Forelimb muscle (tissue), 1 donor: Measurements from ENCODE around the gene BRMS1. TPM values are rescaled to one million over a fixed set of nuclear protein-coding genes. Genes with fewer than 3 reads are reported as not detected.
"Not testable (repeated sequence)": the region's sequence is repeated elsewhere in the genome, so short reads cannot be mapped to it uniquely, and the experiment has no call there.

ENCODE experiments used
- DNase-seq: peaks from one replicate; pipeline ENCODE4 v3.0.0-alpha.2; 2013; ENCODE audit warnings: low read depth
- polyA plus RNA-seq: library from polyadenylated mRNA; unstranded; fragments of 120-200 nt; gene quantifications from one replicate; pipeline ENCODE4 v1.2.1, GENCODE V29; 2013; ENCODE audit not compliant: insufficient read length

The BRMS1 gene
- polyA plus RNA-seq = 21.8 TPM

GRCh38 chr11:66344550-66345315, at the start of gene BRMS1:
Gene BRMS1, minus strand, starts transcription at chr11:66345104. Its CDS starts 2,870 bp downstream, at chr11:66342234.
- DNase-seq = peak; percentile 95

- no peak for DNase-seq
Observed at GRCh38 chr11:66393954-66394353, 49.0 kb upstream of the BRMS1 start.

DNA sequence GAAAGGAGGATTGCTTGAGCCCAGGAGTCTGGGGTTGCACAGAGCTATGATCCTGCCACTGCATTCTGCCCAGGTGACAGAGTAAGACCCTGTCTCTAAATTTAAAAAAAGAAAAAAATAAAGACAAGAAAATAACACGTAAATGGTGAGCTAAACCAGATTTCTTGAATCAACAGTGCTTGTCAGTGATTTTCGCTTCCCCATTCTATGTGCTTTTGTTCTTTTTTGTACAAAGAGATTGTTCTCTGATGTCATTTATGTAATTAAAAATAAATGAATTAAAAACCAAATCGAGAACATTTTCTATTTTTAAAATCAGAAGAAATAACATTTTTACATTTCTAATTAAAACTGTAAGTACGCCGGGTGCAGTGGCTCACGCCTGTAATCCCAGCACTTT, 46.4 kb upstream of the BRMS1 start:
- no peak for DNase-seq

DNA sequence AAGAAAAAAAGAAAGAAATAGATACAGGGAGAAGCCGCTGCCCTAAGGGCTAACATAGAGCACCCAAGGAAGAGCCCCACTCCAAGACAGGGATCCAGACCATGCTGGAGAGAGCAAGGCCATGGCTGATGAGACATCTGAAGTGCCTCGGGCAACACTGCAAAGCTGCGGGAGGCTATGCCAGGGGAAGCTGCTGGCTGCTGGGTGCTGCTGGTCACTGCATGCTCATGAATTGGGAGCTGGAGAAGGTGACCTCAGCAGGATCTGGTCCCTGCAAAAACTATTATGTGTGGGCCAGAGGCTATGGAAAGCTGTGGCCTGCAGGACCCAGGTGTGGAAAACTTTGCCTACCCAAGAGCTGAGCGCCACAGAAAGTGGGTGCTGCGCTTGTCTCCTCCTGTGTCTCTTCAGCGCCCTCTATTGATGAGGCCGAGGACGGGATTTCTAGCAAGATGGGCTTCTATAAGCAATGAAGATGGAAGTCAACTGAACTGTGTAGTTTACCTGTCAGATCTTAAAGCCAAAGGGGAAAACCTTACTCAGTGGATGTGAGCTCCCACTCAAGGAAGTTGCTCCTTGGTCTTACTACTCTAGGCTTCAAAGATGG, 44.0 kb upstream of the BRMS1 start:
- no peak for DNase-seq

DNA sequence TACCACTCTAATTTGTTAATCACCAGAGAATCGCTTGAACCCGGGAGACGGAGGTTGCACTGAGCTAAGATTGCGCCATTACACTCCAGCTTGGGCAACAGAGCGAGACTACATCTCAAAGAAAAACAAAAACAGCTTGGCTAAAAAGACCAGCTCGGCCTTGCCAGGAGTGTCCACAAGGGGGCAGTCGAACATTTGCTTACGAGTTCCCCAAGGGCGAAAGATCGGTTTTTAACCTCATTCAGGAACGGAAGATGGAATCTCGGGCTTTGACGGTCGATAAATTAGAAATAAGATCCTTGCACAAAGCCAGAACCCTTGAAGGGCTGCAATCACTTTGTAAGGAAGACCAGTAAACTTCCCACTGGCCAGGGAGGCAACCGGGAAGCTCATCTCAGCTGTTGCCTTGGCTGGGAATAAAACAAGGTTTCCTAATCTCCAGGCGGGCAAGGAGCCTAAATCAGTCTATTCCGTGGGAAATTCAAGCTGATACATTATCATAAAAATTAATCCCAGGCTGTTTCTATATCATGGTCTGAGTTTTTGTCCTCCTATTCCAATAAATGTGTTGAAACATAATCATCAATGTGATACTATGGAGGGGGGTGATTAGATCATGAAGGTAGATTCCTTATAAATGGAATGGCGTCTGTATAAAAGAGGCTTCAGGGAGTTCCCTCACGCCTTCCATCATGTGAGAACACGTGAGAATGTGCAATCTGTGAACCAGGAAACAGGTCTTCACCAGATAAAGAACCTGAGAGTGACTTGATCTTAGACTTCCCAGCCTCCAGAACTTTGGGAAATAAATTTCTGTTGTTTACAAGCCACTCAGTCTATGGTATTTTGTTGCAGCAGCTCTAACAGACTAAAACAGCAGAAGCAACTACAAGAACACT, 41.5 kb upstream of the BRMS1 start:
- peak; percentile 29 for DNase-seq

DNA sequence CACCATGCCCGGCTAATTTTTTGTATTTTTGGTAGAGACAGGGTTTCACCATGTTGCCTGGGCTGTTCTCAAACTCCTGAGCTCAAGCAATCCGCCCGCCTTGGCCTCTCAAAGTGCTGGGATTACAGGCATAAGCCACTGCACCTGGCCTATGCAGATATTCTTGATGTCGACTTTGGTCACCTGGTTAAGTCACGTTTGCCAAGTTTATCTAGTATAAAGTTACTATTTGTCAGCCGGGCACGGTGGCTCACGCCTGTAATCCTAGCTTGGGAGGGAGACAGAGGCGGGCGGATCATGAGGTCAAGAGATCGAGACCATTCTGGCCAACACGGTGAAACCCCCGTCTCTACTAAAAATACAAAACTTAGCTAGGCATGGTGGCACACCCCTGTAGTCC, 39.4 kb upstream of the BRMS1 start:
- not testable (repeated sequence) for DNase-seq

DNA sequence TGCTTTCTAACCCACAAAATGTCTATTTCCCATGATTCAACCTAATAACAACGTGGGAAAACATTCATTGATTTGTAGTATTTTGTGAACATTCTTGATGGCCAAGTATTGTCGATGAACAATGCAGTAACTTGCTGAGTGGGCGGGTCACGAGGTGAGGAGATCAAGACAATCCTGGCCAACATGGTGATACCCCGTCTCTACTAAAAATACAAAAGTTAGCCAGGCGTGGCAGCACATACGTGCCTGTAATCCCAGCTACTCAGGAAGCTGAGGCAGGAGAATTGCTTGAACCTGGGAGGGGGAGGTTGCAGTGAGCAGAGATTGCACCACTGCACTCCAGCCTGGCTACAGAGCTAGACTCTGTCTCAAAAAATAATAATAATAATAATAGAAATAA, 35.4 kb upstream of the BRMS1 start:
- DNase-seq = not testable (repeated sequence)

- DNase-seq = not testable (repeated sequence)
Observed at GRCh38 chr11:66373690-66374287, 28.9 kb upstream of the BRMS1 start.

- DNase-seq = no peak
Observed at GRCh38 chr11:66373265-66373664, 28.4 kb upstream of the BRMS1 start.

DNA sequence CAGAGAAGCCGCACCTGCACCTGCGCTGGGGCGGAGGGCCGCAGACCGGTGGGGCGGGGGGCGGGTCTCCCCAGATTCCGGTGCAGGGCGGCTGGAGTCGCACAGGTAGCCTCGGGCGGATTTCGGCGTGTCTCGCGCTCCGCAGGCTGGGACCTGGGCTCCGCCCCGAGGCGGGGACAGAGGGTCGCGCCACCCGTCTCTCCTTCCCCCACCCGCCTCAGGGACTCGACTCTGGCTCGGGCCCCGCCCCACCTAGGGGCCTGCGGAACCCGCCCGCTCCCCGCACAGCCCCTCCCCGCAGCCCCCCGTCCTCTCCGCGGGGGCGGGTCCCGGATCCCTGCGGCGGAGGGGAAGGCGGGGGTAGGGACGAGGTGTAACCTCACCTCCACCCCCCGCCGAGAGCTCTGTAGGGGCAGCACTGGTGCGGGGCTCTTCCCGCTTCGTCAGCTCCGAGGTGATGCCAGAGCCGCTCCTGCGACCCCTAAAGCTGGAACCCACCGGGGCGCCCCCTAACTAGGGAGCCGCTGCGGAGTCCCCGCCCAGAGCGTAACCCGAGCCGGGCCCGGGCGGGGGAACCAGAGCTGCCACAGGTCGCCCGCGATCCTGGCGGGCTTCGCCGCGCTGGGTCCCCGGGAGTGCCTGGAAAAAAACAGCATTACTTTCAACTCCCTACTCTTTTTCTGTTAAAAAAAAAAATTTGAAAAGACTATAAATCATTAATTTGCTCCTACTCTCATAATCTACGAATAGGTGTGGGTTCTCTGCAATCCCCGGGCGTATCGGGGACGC, 26.9 kb upstream of the BRMS1 start, which contains the start of gene SLC29A2:
Gene SLC29A2 (minus strand): TSS at position 134 of the 789 bp plus-strand sequence. CDS start 169 bp downstream, outside the sequence.
- no peak for DNase-seq

DNA sequence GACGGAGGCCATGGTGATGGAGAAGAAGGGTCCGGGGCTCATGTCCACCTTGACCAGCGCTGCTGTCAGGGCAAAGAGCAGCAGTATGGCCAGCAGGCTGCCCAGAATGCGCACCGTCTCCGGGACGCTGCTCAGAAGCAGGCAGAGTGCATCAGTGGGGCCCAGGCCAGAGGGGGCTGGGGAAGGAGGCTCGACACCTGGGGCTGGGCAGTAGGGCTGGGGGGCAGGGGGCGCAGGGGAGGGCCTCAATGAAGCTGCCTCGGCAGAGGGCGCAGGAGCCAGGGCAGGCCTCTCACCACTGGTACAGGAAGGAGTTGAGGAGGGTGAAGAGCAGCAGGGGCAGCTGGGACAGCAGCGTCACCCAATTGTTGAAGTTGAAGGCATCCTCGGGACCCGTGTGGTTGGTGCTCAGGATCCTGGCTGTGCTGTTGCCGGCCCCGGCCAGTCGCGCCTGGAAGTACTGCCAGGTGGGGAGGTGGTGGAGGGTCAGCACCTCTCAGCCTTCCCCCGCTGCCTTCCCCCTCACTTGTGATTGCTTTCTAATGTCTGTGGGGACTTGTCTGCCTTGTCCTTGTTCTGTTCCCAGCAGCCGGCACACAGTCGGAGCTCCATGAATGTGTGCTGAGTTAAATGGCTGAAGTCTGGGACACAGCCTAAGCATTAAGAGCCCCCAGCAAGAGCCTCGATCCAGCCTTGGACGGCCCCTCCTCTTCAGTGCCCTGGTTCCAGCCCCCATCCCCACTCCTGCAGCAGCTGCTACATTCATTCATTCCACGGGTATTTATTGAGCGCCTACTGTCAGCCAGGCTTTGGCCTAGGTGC, 24.4 kb upstream of the BRMS1 start:
- DNase-seq = no peak

DNA sequence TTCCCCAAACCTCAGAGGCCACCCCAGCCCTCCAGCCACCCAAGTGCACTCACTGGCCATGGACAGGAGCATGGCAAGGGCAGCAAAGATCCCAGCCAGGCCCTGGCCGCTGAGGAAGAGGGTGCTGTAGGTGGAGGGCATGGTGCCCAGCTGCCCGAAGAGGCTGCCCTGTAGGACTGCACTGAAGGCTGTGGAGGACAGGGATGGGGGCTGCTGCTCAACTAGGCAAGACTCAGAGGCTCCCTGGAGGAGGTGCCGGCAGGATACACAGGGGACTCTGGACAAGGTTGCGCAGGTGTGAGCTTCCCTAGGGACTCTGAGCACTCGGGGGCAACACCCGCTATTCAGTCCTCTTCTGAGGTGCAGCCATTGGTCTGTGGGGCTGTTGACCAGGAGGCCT, 23.6 kb upstream of the BRMS1 start:
- DNase-seq = no peak

GRCh38 chr11:66367561-66368312, 22.8 kb upstream of the BRMS1 start:
- DNase-seq = no peak

- no peak for DNase-seq
Observed at GRCh38 chr11:66366844-66367477, 22.1 kb upstream of the BRMS1 start.

DNA sequence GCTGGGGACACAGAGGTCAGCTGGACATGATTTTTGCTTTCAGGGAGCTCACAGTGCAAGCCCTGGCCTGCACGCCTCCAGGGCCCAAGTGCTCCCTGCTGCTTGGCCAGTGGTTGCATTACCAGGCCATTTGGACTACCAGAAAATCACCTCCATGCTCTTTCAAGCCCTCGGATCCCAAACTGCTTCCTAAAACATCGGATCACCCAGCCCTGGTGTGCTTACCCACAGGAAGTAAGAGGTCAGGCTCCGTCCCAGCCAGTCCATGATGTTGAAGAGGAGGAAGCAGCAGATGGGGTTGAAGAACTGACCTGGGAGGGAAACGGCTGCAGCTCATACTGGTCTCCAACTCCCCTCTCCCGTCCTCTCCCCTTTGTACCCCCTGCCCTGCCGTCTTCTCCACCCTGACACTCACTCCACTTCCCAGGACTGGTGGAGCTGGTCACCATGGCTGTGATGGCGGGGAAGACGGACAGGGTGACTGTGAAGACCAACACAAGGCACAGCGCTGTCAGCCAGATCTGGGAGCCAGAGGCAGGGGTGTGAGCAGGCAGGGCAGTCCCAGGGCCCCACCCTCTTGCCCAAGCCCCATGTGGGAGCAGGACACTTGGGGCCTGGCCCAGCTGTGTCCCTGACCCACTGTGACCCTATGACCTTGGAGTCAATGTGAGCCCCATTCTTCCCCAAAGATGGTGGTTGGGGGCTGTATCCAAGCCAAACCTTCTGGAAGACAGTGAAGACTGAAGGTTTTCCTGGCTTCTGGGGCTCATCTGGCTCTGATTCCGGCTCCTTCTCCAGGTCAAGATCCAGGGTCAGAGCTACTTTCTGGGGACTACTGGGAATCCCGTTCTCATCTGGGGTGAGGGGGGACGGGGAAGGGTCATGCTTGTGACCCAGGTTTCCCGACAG, 21.1 kb upstream of the BRMS1 start:
- no peak for DNase-seq

DNA sequence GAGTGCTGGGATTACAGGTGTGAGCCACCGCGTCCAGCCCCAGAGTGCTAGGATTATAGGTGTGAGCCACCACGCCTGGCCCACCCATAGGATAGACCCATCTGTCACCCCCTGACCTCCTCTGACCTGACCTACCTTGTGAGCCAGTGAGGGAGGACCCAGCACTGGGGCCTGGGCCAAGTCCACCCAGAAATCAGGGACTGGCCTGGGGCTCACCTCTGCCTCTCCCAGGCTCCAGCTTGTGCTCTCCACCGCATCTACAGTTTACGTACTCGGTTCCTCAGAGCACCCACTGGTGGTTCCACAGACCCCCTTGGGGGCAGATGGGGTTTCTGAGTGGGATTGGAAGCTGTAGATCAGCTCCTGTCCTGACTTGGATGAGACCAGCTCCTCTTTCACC, 20.3 kb upstream of the BRMS1 start:
- DNase-seq = no peak

GRCh38 chr11:66363805-66364535, 19.1 kb upstream of the BRMS1 start:
- no peak for DNase-seq
